ENCODE results near the gene PGM1. TPM values are rescaled to one million over a fixed set of nuclear protein-coding genes. Genes with fewer than 3 reads are reported as not detected.

Gene PGM1
- 10 to 100 TPM; 31.6 to 46.2 (median 32.9) TPM for total RNA-seq (2021; fragmentation: NEBNext Ultra II Directional; extraction: Animal tissue kit (Norgen Biotek cat#: 25700))
- long read RNA-seq, transcript PGM1-202 (11 exons, 2,472 nt) = major isoform, 84 of 94 reads
- long read RNA-seq, partial matches to known transcripts = 6 of 94 reads
- long read RNA-seq, other reads (novel, unspliced or antisense) = 3 of 94 reads

- H3K36me3 Mint-ChIP-seq (ENCODE audit: low read depth) = no peaks in the 10 kb centered on the region
- peak within 1 kb of the TSS; percentile 90 for H3K27ac Mint-ChIP-seq
- no peaks in the 10 kb centered on the region; the same call in 1 of the 2 replicates for H3K27me3 Mint-ChIP-seq (ENCODE audit: insufficient read depth)
- H3K4me1 Mint-ChIP-seq (ENCODE audit: low read depth) = peaks cover 15% of the 10 kb centered on the region
- no peaks in the 10 kb centered on the region for H3K9me3 Mint-ChIP-seq
- H3K4me3 Mint-ChIP-seq = peak within 1 kb of the TSS; percentile 93
- TF ChIP-seq CTCF (IDR thresholded peaks at IDR 0.05) = no peak
- DNase-seq = peak; percentile 69
These were observed at the start of gene PGM1 for GRCh38 chr1:63593303-63593885. Gene PGM1, plus strand, starts transcription at chr1:63593411. Its CDS starts 78 bp downstream, at chr1:63593489.

GRCh38 chr1:63545780-63546179 is 47.4 kb upstream of the PGM1 start:
- DNase-seq = peak; percentile 24
- no peak for TF ChIP-seq CTCF (IDR thresholded peaks at IDR 0.05)
- peaks cover 5% of the 10 kb centered on the region; the same call in 1 of the 2 replicates for H3K36me3 Mint-ChIP-seq (ENCODE audit: low read depth)
- H3K27ac Mint-ChIP-seq = no peak overlapping the region
- H3K4me3 Mint-ChIP-seq = no peak overlapping the region
- peaks cover 7% of the 10 kb centered on the region for H3K4me1 Mint-ChIP-seq (ENCODE audit: low read depth)
- H3K9me3 Mint-ChIP-seq = no peaks in the 10 kb centered on the region
- H3K27me3 Mint-ChIP-seq (ENCODE audit: insufficient read depth) = no peaks in the 10 kb centered on the region

- peaks cover 5% of the 10 kb centered on the region; the same call in 1 of the 2 replicates for H3K36me3 Mint-ChIP-seq (ENCODE audit: low read depth)
- H3K9me3 Mint-ChIP-seq = no peaks in the 10 kb centered on the region
- H3K4me3 Mint-ChIP-seq = no peak overlapping the region
- DNase-seq = no peak
- TF ChIP-seq CTCF (IDR thresholded peaks at IDR 0.05) = no peak
- peaks cover 7% of the 10 kb centered on the region for H3K4me1 Mint-ChIP-seq (ENCODE audit: low read depth)
- H3K27me3 Mint-ChIP-seq (ENCODE audit: insufficient read depth) = no peaks in the 10 kb centered on the region
- no peak overlapping the region for H3K27ac Mint-ChIP-seq
These were observed 45.5 kb upstream of the PGM1 start for GRCh38 chr1:63547621-63548294.

GRCh38 chr1:63548303-63548702 is 44.9 kb upstream of the PGM1 start:
- H3K27ac Mint-ChIP-seq = no peak overlapping the region
- H3K4me3 Mint-ChIP-seq = no peak overlapping the region
- H3K27me3 Mint-ChIP-seq (ENCODE audit: insufficient read depth) = no peaks in the 10 kb centered on the region
- H3K4me1 Mint-ChIP-seq (ENCODE audit: low read depth) = peaks cover 7% of the 10 kb centered on the region
- no peak for TF ChIP-seq CTCF (IDR thresholded peaks at IDR 0.05)
- H3K9me3 Mint-ChIP-seq = no peaks in the 10 kb centered on the region
- no peak for DNase-seq
- H3K36me3 Mint-ChIP-seq (ENCODE audit: low read depth) = peaks cover 5% of the 10 kb centered on the region; the same call in 1 of the 2 replicates

- Mint-ChIP-seq H3K4me3 (no peak overlapping the region), H3K27me3 (ENCODE audit: insufficient read depth) (no peaks in the 10 kb centered on the region), H3K9me3 (no peaks in the 10 kb centered on the region), H3K36me3 (ENCODE audit: low read depth) (peaks cover 5% of the 10 kb centered on the region; the same call in 1 of the 2 replicates), H3K4me1 (ENCODE audit: low read depth) (peaks cover 7% of the 10 kb centered on the region), H3K27ac (no peak overlapping the region)
- TF ChIP-seq CTCF (IDR thresholded peaks at IDR 0.05) = no peak
- DNase-seq = no peak
These were observed 44.3 kb upstream of the PGM1 start for GRCh38 chr1:63548877-63549276.

Measured in HFFc6 (cell line).